HL-60 (cell line): ENCODE results near the gene CFAP61.

Source experiments
- DNase-seq, 2 experiments: peaks; one replicate each; pipeline ENCODE4 v3.0.0-alpha.2; 2010 to 2020; ENCODE audit warnings: low read depth in 1 of 2, low spot score in 1 of 2
- H3K27ac ChIP-seq: fragments of 250-450 bp; sonication (Bioruptor Pico); replicated peaks from 2 replicates; pipeline ENCODE4 v1.5.1; 2020; ENCODE audit warnings: mild to moderate bottlenecking, moderate library complexity
- H3K27me3 ChIP-seq: fragments of 250-450 bp; sonication (Bioruptor Pico); 2 replicates; pipeline ENCODE4 v1.5.1; 2021; ENCODE audit warnings: mild to moderate bottlenecking, moderate library complexity; ENCODE audit not compliant: insufficient read depth, poor library complexity, severe bottlenecking
- H3K4me3 ChIP-seq: replicated peaks from 2 replicates; pipeline ENCODE4 v1.5.1; 2011; ENCODE audit warnings: mild to moderate bottlenecking, control low read depth, low read length; ENCODE audit not compliant: insufficient read depth
- GABPA ChIP-seq: IDR thresholded peaks from 2 replicates; pipeline ENCODE4 v1.6.1; 2012; ENCODE audit warnings: low read depth
- POLR2AphosphoS5 ChIP-seq: IDR thresholded peaks from 2 replicates; pipeline ENCODE4 v1.6.1; 2012; ENCODE audit warnings: low read depth
- SPI1 ChIP-seq: IDR thresholded peaks from 2 replicates; pipeline ENCODE4 v1.6.1; 2012; ENCODE audit warnings: low read depth, mild to moderate bottlenecking, borderline replicate concordance
- TF ChIP-seq, protein P1 (sequence below): IDR thresholded peaks from 2 replicates; pipeline ENCODE4 v1.6.1; 2012; ENCODE audit warnings: low read depth; ENCODE audit not compliant: insufficient replicate concordance
- TF ChIP-seq, protein P2 (sequence below): IDR thresholded peaks from one replicate; pipeline ENCODE4 v1.5.1; 2011; ENCODE audit warnings: low read length, control low read depth, inconsistent platforms; ENCODE audit not compliant: insufficient read depth

CFAP61 gene

DNA sequence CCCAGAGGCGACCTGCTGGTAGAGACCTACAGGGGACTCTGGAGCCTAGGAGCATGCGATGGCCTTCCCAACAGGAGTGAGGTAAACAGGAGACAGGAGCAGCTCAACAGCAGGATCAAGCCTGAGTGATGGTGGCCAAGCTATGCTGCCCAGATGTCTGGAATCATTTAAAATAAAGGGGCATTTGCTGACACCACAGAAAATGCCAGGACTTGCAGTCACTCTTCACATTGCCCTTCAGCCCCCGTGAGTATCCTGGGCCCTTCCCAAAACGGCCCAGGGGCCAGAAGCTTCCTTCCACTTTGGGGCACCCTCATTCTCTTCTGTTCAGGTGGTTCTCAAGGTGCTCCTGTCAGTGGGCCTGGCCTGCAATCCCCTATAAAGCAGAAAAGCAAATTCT, 338.8 kb downstream of the CFAP61 start:
- Histone ChIP-seq H3K27ac (no peak overlapping the region), H3K27me3 (no peaks in the 10 kb centered on the region), H3K4me3 (no peak overlapping the region)
- DNase-seq: no peak
- TF ChIP-seq POLR2AphosphoS5 (no peak), SPI1 (no peak), GABPA (no peak)
- TF ChIP-seq, protein P1, sequence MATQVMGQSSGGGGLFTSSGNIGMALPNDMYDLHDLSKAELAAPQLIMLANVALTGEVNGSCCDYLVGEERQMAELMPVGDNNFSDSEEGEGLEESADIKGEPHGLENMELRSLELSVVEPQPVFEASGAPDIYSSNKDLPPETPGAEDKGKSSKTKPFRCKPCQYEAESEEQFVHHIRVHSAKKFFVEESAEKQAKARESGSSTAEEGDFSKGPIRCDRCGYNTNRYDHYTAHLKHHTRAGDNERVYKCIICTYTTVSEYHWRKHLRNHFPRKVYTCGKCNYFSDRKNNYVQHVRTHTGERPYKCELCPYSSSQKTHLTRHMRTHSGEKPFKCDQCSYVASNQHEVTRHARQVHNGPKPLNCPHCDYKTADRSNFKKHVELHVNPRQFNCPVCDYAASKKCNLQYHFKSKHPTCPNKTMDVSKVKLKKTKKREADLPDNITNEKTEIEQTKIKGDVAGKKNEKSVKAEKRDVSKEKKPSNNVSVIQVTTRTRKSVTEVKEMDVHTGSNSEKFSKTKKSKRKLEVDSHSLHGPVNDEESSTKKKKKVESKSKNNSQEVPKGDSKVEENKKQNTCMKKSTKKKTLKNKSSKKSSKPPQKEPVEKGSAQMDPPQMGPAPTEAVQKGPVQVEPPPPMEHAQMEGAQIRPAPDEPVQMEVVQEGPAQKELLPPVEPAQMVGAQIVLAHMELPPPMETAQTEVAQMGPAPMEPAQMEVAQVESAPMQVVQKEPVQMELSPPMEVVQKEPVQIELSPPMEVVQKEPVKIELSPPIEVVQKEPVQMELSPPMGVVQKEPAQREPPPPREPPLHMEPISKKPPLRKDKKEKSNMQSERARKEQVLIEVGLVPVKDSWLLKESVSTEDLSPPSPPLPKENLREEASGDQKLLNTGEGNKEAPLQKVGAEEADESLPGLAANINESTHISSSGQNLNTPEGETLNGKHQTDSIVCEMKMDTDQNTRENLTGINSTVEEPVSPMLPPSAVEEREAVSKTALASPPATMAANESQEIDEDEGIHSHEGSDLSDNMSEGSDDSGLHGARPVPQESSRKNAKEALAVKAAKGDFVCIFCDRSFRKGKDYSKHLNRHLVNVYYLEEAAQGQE: no peak
- TF ChIP-seq, protein P2, sequence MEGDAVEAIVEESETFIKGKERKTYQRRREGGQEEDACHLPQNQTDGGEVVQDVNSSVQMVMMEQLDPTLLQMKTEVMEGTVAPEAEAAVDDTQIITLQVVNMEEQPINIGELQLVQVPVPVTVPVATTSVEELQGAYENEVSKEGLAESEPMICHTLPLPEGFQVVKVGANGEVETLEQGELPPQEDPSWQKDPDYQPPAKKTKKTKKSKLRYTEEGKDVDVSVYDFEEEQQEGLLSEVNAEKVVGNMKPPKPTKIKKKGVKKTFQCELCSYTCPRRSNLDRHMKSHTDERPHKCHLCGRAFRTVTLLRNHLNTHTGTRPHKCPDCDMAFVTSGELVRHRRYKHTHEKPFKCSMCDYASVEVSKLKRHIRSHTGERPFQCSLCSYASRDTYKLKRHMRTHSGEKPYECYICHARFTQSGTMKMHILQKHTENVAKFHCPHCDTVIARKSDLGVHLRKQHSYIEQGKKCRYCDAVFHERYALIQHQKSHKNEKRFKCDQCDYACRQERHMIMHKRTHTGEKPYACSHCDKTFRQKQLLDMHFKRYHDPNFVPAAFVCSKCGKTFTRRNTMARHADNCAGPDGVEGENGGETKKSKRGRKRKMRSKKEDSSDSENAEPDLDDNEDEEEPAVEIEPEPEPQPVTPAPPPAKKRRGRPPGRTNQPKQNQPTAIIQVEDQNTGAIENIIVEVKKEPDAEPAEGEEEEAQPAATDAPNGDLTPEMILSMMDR: no peak

DNA sequence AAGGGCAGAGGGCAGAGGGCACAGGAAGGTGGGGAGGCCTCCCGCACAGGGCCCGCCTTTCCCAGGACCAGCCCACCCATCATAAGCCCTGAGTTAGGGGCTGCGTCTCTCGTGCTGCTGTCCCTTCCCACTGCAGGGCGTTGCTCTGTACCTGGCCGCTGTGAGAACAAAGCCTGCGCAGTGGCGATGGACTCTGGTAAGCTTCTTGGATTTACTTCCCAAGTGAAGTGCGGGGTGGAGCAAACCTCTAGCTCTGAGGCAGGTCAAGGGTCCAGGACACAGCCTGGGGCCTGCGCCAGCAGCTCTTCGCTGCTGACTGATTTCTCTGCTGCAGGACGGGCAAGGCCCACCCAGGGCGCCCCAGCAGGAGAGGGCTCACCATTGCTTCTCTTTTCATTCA, 339.4 kb downstream of the CFAP61 start:
- TF ChIP-seq SPI1 (no peak), POLR2AphosphoS5 (no peak)
- TF ChIP-seq, protein P2: no peak
- TF ChIP-seq, protein P1: no peak

DNA sequence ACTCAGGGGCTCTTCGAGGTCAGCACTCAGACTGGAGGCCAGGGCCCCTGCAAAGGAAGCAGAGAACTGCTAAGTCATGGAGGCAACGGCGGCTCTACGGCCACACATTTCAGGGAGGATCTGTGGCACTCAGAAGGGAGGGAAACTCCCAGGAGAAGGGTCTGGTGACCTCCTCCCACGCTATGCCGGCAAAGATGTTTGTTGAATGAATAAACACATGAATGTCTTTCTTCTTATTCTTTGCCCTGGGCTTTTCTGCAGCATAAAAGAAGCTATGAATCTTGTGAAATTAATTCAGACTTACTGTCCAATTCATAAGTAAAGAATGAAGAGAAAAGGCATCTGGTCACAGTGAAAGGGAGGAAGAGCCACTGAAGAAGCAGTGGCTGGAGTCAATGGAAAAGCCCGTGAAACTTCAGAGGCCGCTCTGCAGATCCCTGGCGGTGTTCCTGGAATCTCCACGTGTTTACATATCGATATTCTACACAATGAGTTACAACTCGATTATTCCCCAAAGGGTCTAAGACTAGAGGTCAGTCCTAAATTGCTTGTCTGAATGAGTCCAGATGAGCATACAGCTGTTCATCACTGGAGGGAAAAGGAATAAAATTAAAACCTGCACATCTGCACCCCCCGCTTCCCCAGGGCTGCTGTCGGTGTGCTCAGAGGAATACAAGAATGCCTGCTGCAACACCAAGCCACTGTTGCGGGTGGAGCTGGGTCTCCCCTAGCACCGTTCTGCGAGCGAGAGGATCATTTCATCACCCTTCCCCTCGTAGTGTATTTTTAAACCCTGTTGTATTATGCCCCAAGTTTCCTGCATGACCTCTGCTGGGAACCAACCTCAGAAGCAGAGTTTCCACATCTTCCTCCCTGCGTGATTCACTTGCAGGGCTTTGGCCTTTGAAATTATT, 341.1 kb downstream of the CFAP61 start:
- no peaks in the 10 kb centered on the region for H3K27me3 ChIP-seq
- TF ChIP-seq SPI1 (no peak), GABPA (no peak), POLR2AphosphoS5 (no peak)
- TF ChIP-seq, protein P1: no peak
- TF ChIP-seq, protein P2: no peak
- DNase-seq: no peak
- H3K4me3 ChIP-seq: no peak overlapping the region
- H3K27ac ChIP-seq: no peak overlapping the region

More for the DNA sequence above, 339.4 kb downstream of the CFAP61 start:
- no peak for DNase-seq
- Histone ChIP-seq H3K4me3 (no peak overlapping the region), H3K27me3 (no peaks in the 10 kb centered on the region), H3K27ac (no peak overlapping the region)
